ENCODE data around the gene SLC45A3.

SLC45A3 gene

GRCh38 chr1:205700865-205701401, 20.6 kb upstream of the SLC45A3 start:
- no peak for DNase-seq

DNA sequence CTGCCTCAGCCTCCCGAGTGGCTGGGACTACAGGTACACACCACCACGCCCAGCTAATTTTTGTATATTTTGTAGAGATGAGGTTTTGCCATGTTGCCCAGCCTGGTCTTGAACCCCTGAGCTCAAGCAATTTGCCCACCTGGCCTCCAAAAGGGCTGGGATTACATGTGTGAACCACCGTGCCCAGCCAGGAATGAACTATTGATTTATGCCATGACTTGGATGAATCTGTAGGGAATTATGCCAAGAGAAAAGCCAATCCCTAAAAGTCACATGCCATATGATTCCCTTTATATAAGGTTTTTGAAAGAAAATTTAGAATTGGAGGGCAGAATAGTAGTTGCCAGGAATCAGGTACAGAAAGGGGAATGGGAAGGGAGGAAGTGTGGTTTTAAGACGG, 19.1 kb upstream of the SLC45A3 start:
- DNase-seq = no peak

DNA sequence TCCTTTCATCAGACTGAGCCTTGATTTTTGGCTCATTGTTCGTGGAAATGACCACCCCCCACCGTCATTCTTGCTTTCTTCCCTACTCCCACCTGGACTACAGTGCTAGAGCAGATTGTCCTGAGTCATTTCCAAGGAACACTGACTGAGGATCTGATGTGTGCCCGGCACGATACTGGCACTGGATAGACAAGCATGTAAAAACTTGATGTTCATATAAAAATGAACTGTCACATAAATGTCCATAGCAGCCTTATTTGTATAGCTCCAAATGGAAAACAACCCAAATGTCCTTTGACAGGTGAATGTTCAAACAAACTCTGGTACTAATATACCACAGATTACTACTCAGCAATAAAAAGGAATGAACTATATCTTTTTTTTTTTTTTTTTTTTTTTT, 18.6 kb upstream of the SLC45A3 start:
- no peak for DNase-seq

DNA sequence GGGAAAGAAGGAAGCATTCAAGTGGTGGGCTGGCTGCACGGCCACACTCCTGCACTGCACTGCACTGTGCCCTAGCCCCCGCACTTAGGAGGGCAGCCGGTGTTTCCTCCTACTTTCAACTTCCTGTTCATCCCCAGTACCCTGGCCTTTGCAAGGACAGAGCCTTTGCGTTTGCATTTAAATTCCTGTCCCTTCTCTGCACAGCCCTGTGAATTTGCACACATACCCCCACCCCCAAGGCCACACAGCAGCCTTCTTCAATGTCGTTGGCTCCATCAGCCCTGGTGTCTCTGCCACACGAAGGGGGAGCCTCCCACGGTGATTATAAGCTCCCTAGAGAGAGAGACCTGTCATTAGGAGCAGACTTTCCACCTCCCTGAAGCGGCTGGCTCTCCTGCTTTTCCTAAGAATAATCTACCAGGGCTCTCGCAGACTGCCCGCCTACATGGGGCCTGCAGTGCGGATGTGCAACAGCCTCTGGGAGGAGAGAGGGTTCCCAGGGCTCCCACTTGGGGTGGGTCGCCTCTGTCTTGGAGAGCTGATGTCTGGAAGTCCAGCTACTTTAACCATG, 13.2 kb upstream of the SLC45A3 start:
- DNase-seq = no peak

DNA sequence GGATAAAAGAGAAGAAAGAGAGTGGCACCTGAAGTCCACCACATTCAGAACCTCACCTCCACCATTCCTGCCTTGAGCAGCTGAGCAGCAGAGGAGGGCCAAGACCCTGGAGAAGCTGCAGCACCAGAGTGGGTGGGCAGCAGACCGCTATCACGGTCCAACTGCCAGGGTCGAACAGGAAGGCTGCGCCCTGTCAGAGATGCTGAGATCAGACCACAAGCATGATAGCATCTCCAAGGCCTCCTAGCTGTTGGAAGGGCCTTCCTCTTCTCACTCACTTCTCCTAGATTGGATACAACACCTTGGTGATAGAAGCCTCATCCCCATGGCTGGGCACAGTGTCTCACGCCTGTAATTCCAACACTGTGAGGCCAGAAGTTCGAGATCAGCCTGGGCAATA, 12.1 kb upstream of the SLC45A3 start:
- no peak for DNase-seq

DNA sequence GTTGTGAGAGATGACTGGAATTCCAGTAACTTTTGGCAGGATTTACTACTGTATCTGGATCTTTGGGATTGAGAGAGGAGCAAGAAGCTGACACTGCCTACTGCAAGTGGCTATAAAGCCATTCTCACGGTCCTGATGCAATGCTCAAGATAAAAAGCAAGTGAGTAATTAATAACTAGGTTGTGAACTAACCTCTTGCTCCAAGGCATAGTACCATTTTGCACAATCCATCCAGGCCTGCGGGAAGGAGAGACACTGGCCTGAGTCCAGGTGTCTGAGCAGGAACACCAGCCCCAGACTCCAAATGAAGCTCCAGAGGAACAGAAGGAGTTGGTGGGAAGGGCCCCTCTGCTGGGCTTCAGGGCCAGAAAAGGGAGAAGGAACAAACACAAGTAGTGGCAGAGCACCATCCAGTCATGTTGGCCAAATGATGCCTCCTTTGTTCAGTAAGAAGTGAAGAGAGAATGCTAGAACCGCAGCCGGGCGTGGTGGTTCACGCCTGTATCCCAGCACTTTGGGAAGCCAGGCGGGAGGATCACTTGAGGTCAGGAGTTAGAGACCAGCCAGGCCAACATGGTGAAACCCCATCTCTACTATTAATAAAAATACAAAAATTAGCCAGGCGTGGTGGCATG, 9.9 kb upstream of the SLC45A3 start:
- DNase-seq = no peak

- no peak for DNase-seq
Observed at GRCh38 chr1:205689479-205689878, 9.2 kb upstream of the SLC45A3 start.

- no peak for DNase-seq
Observed at GRCh38 chr1:205688171-205689080, 8.1 kb upstream of the SLC45A3 start.

- no peak for DNase-seq
Observed at GRCh38 chr1:205687242-205687641, 6.9 kb upstream of the SLC45A3 start.

DNA sequence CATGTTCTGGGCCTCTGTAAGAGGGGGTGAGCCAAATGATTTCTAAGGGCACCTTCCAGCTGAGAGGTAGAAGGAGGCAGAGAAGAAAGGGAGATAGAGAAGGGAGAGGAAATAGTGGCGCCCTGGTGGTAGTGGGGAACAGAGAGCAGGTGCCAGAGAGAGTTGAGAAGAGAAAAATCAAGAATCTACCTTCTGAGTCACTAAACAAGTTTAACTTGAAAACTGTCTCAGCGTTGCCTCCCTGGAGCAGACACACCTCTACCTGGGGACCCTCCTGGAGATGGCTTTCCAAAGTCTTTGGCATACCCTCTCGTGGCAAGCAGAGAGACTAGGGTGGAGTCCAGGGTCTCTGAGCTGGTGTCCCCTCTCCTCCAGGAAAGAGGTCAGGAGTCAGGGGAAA, 1.1 kb upstream of the SLC45A3 start:
- no peak for DNase-seq

- DNase-seq = no peak
Observed at GRCh38 chr1:205678286-205679111, 1.8 kb downstream of the SLC45A3 start.

- DNase-seq = no peak
Observed at GRCh38 chr1:205677167-205677566, 3.1 kb downstream of the SLC45A3 start.

GRCh38 chr1:205676597-205676996, 3.7 kb downstream of the SLC45A3 start:
- no peak for DNase-seq

DNA sequence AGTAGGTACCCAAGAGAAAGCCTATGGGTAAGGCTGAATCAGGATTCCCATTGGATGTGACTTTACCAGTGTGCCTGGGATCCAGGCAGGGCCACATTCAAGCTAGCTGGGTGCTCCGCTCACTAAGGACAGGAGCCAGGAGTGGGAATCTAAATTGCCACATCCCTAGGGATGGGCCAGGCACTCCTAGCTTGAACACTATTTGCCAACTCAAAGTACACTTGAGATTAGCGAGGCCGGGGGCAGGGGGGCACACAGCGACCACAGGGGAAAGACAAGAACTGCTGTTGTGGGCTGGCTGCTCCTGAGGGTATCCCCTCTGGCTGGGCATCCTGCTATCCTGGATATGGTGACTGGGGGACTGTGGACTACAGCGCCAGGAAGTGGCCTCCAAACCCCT, 4.3 kb downstream of the SLC45A3 start:
- DNase-seq = no peak

DNA sequence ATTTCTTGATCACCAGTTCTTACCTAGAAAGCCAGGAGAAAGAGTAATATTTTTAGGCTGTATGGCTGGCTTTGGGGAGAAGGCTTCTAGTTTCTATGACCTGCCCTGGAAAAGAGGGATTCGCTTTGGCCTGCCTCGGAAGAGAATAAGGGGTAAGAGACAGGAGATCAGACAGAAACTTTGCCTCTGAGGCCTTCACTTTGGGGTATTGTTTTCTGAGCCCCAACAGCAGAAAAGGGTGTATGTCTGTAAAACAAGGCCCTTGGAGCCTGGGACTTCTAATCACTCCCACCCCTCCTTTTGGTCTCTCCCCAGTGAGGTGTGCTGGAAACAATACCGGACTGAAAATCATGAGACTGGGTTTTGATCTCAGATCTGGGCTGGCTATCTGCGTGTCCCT, 5.1 kb downstream of the SLC45A3 start:
- DNase-seq = no peak

- DNase-seq = no peak
Observed at GRCh38 chr1:205672970-205673369, 7.3 kb downstream of the SLC45A3 start.

DNA sequence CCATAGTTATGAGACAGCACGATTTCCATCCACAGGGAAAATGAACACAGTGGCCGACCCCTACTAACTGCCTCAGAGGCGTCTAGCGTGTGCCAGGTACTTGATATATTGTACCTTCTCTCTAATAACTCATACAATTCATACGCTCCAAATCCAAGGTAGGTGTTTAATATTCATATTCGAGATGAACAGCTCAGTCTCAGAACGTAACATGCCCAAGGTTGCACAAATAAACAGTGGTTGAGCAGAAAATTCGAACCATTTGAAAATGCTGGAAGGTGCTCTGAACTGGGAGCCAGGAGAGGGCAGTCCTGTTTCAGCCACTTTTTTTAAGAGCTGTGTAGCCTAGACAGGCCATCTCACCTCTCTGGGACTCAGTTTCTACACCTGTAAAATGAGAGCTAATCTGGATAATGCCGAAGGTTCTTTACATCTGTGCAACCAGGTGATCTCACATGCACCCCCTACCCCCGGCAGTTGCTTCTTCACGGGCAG, 7.9 kb downstream of the SLC45A3 start:
- no peak for DNase-seq

GRCh38 chr1:205670611-205671430, 9.5 kb downstream of the SLC45A3 start:
- DNase-seq = no peak

DNA sequence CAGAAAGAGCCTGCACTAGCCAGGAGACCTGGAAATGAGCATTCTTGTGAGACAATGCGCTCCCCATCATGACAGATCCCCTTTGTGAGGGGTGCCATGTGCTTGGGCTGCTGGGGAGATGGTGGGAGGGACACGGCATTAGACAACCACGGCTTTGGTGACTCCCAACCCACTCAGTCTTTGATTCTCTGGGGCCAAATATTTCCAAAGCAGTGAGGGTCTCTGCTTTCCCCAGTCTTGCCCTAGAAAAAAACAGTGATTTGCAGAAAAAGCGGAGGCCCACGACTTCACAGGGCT, 10.2 kb downstream of the SLC45A3 start:
- DNase-seq = no peak

- DNase-seq = no peak
Observed at GRCh38 chr1:205669341-205670149, 10.8 kb downstream of the SLC45A3 start.

- no peak for DNase-seq
Observed at GRCh38 chr1:205668951-205669340, 11.4 kb downstream of the SLC45A3 start.

All from NCI-H2171 (cell line).